ENCODE data around the gene WIPF1.

- TF ChIP-seq CTCF (conservative IDR thresholded peaks at IDR 0.05) (no peak), ZFX (IDR thresholded peaks at IDR 0.05) (no peak)
Observed at GRCh38 chr2:174635776-174636404, 38.3 kb upstream of the WIPF1 start.

Data from C4-2B (cell line).